Measurements from ENCODE around the gene TMEM108. TPM values are rescaled to one million over a fixed set of nuclear protein-coding genes. Genes with fewer than 3 reads are reported as not detected.

The TMEM108 gene
- total and polyA plus RNA-seq, 10 of the 15 experiments (the other 5 are each of a cell fraction or from before 2014, with no cell fraction given) = 0.02 to 0.58 (median 0.12) TPM; not detected in 5

- SMC1A ChIA-PET (ENCODE audit: uncharacterized antibody, unreplicated experiment) = interaction anchor here (0.8 kb wide), 1 partner anchor 55 kb away, joined by 3 read pairs; no protein-coding TSS in a partner anchor
- TF ChIP-seq JUND (IDR thresholded peaks at IDR 0.05; ENCODE audit: low read depth, low read length) (no peak), BCL11A (IDR thresholded peaks at IDR 0.05; ENCODE audit: low read depth, low read length) (no peak), ZBED1 (IDR thresholded peaks at IDR 0.05; ENCODE audit: borderline replicate concordance) (no peak), NFYA (IDR thresholded peaks at IDR 0.05; ENCODE audit: borderline replicate concordance, low read depth, low read length) (no peak), SREBF2 (IDR thresholded peaks at IDR 0.05; ENCODE audit: low read length) (no peak), MTA3 (IDR thresholded peaks at IDR 0.05; ENCODE audit: borderline replicate concordance, low read length) (no peak), ZBTB40 (IDR thresholded peaks at IDR 0.05; ENCODE audit: borderline replicate concordance) (no peak), HSF1 (IDR thresholded peaks at IDR 0.05; ENCODE audit: low read depth, low read length) (no peak), JUNB (IDR thresholded peaks at IDR 0.05) (no peak), ATF3 (IDR thresholded peaks at IDR 0.05; ENCODE audit: borderline replicate concordance, extremely low read depth, low read depth, low read length) (no peak), STAT3 (IDR thresholded peaks at IDR 0.05; ENCODE audit: low read depth, low read length) (no peak), RFX5 (IDR thresholded peaks at IDR 0.05; ENCODE audit: low read depth, low read length) (no peak), RELB (IDR thresholded peaks at IDR 0.05; ENCODE audit: low read depth) (no peak), SUZ12 (IDR thresholded peaks at IDR 0.05; ENCODE audit: unreplicated experiment) (no peak), SKIL (IDR thresholded peaks at IDR 0.05; ENCODE audit: low read depth, poor library complexity, severe bottlenecking) (no peak), ZNF622 (IDR thresholded peaks at IDR 0.05) (no peak)
These were observed 42.8 kb downstream of the TMEM108 start for GRCh38 chr3:133081016-133081415.

More at GRCh38 chr3:133081016-133081415, 42.8 kb downstream of the TMEM108 start:
- DNase-seq (ENCODE audit: low read depth, low spot score) = no peak
- Histone ChIP-seq H4K20me1 (ENCODE audit: control insufficient read depth, insufficient read depth) (no peaks in the 10 kb centered on the region), H3K4me1 (ENCODE audit: control insufficient read depth, insufficient read depth, low read length) (no peaks in the 10 kb centered on the region), H3K4me3 (no peak overlapping the region), H3K9me3 (replicated peaks; ENCODE audit: control insufficient read depth, insufficient read depth, low read length) (no peaks in the 10 kb centered on the region; the same call in 2 of the 3 replicates), H3K4me2 (ENCODE audit: control insufficient read depth, insufficient read depth) (no peak overlapping the region), H2AFZ (ENCODE audit: control insufficient read depth, low read depth, low read length) (no peak overlapping the region), H3K27me3 (replicated peaks in 1 of 2; ENCODE audit: control insufficient read depth in 2 of 2, insufficient read depth in 2 of 2, low read length in 1 of 2) (no peaks in the 10 kb centered on the region; a peak in 1 of 4 replicates), H3K79me2 (ENCODE audit: control insufficient read depth, insufficient read depth, low read length) (no peaks in the 10 kb centered on the region), H3K36me3 (ENCODE audit: control insufficient read depth in 2 of 2, insufficient read depth in 2 of 2, low read length in 1 of 2) (no peaks in the 10 kb centered on the region), H3K27ac (ENCODE audit: control insufficient read depth, insufficient read depth) (no peak overlapping the region), H3K9ac (ENCODE audit: control insufficient read depth, insufficient read depth, low read length) (no peak overlapping the region)
- RAD21 ChIA-PET (ENCODE audit: unreplicated experiment) = no interaction called here
- CTCF ChIA-PET = interaction anchor here (1.0 kb wide), 1 partner anchor 127 kb away, joined by 3 read pairs; no protein-coding TSS in a partner anchor
- POLR2A ChIA-PET = no interaction called here
- FAIRE-seq = no peak
- in situ Hi-C loops (cut with MboI) = no loop called here
- WGBS (ENCODE audit: insufficient coverage, insufficient replicate concordance, low lambda C conversion rate, missing lambda C conversion rate) = 13% methylated on average over 7 of the region's 7 CpGs
- no peak for ATAC-seq
- BruUV-seq (replicated peaks) = no TSS peak
- intact Hi-C loops (cut with micrococcal nuclease; ENCODE audit: unreplicated experiment) = no loop called here

Measured in GM12878 (cell line).